Measurements from ENCODE around the gene TTC38.

The TTC38 gene

GRCh38 chr22:46280063-46280817, 12.4 kb downstream of the TTC38 start:
- no peak for DNase-seq

- DNase-seq: no peak
Observed at GRCh38 chr22:46280999-46281623, 13.3 kb downstream of the TTC38 start.

- no peak for DNase-seq
Observed at GRCh38 chr22:46281866-46282678, 14.3 kb downstream of the TTC38 start.

- DNase-seq: no peak
Observed at GRCh38 chr22:46286006-46286405, 18.2 kb downstream of the TTC38 start.

GRCh38 chr22:46286941-46287872, 19.4 kb downstream of the TTC38 start:
- DNase-seq: no peak

GRCh38 chr22:46287873-46288751, 20.3 kb downstream of the TTC38 start:
- no peak for DNase-seq

- no peak for DNase-seq
Observed at GRCh38 chr22:46288846-46289243, 21.0 kb downstream of the TTC38 start.

GRCh38 chr22:46289244-46289891, 21.6 kb downstream of the TTC38 start:
- DNase-seq: no peak

- no peak for DNase-seq
Observed at GRCh38 chr22:46290121-46290842, 22.5 kb downstream of the TTC38 start.

- DNase-seq: no peak
Observed at GRCh38 chr22:46290843-46291785, 23.3 kb downstream of the TTC38 start.

- DNase-seq: no peak
Observed at GRCh38 chr22:46292173-46292572, 24.4 kb downstream of the TTC38 start.

- no peak for DNase-seq
Observed at GRCh38 chr22:46292732-46293131, 24.9 kb downstream of the TTC38 start.

- DNase-seq: no peak
Observed at GRCh38 chr22:46293577-46294260, 25.9 kb downstream of the TTC38 start.

GRCh38 chr22:46294784-46295183, 27.0 kb downstream of the TTC38 start:
- no peak for DNase-seq

- DNase-seq: no peak
Observed at GRCh38 chr22:46295277-46295971, 27.6 kb downstream of the TTC38 start.

GRCh38 chr22:46296257-46297150, 28.7 kb downstream of the TTC38 start, which contains the start of gene GTSE1:
Gene GTSE1 (plus strand): TSS chr22:46296870. CDS start chr22:46297401, 531 bp downstream.
- DNase-seq: peak; percentile 82 to 90
